Neutrophil (primary cell): ENCODE measurements around the gene B3GAT3.

Experiments used
- H3K27ac ChIP-seq: fragments of 200-600 bp; sonication (generic); 2 replicates; pipeline ENCODE4 v1.5.1; 2016; ENCODE audit warnings: mild to moderate bottlenecking, moderate library complexity
- H3K27me3 ChIP-seq: fragments of 200-600 bp; sonication (generic); 2 replicates; pipeline ENCODE4 v1.6.0; 2016; ENCODE audit warnings: mild to moderate bottlenecking
- H3K36me3 ChIP-seq: fragments of 200-600 bp; sonication (generic); 2 replicates; pipeline ENCODE4 v1.5.1; 2017
- H3K4me1 ChIP-seq, 2 experiments: fragments of 200-600 bp in 1 of 2; sonication (generic) in 1 of 2; 1 replicate in 1 of 2; 2 replicates in 1 of 2; pipeline versions ENCODE4 v1.5.1 to v1.6.1; 2013 to 2016; ENCODE audit warnings: low read depth in 1 of 2, low read length in 1 of 2, mild to moderate bottlenecking in 1 of 2, moderate library complexity in 1 of 2; ENCODE audit not compliant: control insufficient read depth in 1 of 2, insufficient read depth in 1 of 2
- H3K4me3 ChIP-seq, 2 experiments: fragments of 200-600 bp in 1 of 2; sonication (generic) in 1 of 2; 1 replicate in 1 of 2; 2 replicates in 1 of 2; pipeline ENCODE4 v1.5.1; 2013 to 2016; ENCODE audit warnings: low read depth in 1 of 2, low read length in 1 of 2, mild to moderate bottlenecking in 1 of 2, moderate library complexity in 1 of 2
- H3K9me3 ChIP-seq: fragments of 200-600 bp; sonication (generic); 2 replicates; pipeline ENCODE4 v1.5.1; 2016
- CTCF ChIP-seq: fragments of 200-600 bp; sonication (generic); IDR thresholded peaks from 2 replicates; pipeline ENCODE4 v1.5.1; 2016; ENCODE audit warnings: antibody characterized with exemption

The B3GAT3 gene

GRCh38 chr11:62580959-62581715 is 40.6 kb downstream of the B3GAT3 start:
- H3K9me3 ChIP-seq, result no peaks in the 10 kb centered on the region
- no peak overlapping the region for H3K4me3 ChIP-seq
- TF ChIP-seq CTCF, result no peak
- peaks cover 41% of the 10 kb centered on the region for H3K36me3 ChIP-seq
- H3K27me3 ChIP-seq, result no peaks in the 10 kb centered on the region
- peaks cover 13% of the 10 kb centered on the region in 2 experiments for H3K4me1 ChIP-seq
- H3K27ac ChIP-seq, result no peak overlapping the region

GRCh38 chr11:62579252-62579651 is 42.5 kb downstream of the B3GAT3 start:
- peaks cover 30% of the 10 kb centered on the region for H3K36me3 ChIP-seq
- H3K4me3 ChIP-seq, result no peak overlapping the region
- H3K9me3 ChIP-seq, result no peaks in the 10 kb centered on the region
- H3K27me3 ChIP-seq, result no peaks in the 10 kb centered on the region
- H3K4me1 ChIP-seq, result peaks cover 22 to 25% of the 10 kb centered on the region in 2 experiments
- no peak overlapping the region for H3K27ac ChIP-seq
- TF ChIP-seq CTCF, result no peak

- no peaks in the 10 kb centered on the region for H3K27me3 ChIP-seq
- peaks cover 30% of the 10 kb centered on the region for H3K36me3 ChIP-seq
- H3K4me3 ChIP-seq, result no peak overlapping the region
- H3K9me3 ChIP-seq, result no peaks in the 10 kb centered on the region
- TF ChIP-seq CTCF, result no peak
- no peak overlapping the region for H3K27ac ChIP-seq
- peaks cover 24 to 26% of the 10 kb centered on the region in 2 experiments for H3K4me1 ChIP-seq
Measured at GRCh38 chr11:62578541-62578940, 43.2 kb downstream of the B3GAT3 start.

GRCh38 chr11:62577046-62577714 is 44.6 kb downstream of the B3GAT3 start:
- Histone ChIP-seq H3K4me3 (no peak overlapping the region), H3K36me3 (peaks cover 31% of the 10 kb centered on the region), H3K4me1 (peaks cover 37% of the 10 kb centered on the region in 2 experiments), H3K27me3 (no peaks in the 10 kb centered on the region), H3K9me3 (no peaks in the 10 kb centered on the region), H3K27ac (peak overlapping the region; percentile 50)
- TF ChIP-seq CTCF, result no peak

GRCh38 chr11:62575837-62576236 is 45.9 kb downstream of the B3GAT3 start:
- Histone ChIP-seq H3K4me3 (no peak overlapping the region), H3K27me3 (no peaks in the 10 kb centered on the region), H3K36me3 (peaks cover 36% of the 10 kb centered on the region), H3K9me3 (no peaks in the 10 kb centered on the region), H3K27ac (no peak overlapping the region), H3K4me1 (peaks cover 37% of the 10 kb centered on the region in 2 experiments)
- TF ChIP-seq CTCF, result no peak
